Measurements from ENCODE around the gene OR5J2. TPM values are rescaled to one million over a fixed set of nuclear protein-coding genes. Genes with fewer than 3 reads are reported as not detected.

Gene OR5J2
- total RNA-seq: not detected in 2 replicates

DNA sequence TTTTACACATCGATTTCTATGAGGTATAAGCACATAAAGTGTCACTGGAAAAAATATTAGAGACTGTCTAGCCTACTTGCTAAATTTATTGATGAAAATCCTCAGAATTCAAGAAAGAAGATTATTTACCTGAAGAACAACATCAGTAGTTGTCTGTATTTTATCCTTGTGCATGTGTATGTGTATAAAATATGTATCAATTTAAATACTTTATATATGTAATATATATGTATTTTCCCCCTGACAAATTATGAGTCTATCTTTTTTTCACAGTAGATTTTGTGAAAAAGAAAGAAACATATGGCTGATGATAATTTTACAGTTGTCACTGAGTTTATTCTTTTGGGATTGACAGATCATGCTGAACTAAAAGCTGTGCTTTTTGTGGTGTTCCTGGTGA, at the start of gene OR5J2:
Gene OR5J2, plus strand, starts transcription at position 301 of the 400 bp plus-strand sequence. Its CDS starts 0 bp downstream, at position 301.

DNA sequence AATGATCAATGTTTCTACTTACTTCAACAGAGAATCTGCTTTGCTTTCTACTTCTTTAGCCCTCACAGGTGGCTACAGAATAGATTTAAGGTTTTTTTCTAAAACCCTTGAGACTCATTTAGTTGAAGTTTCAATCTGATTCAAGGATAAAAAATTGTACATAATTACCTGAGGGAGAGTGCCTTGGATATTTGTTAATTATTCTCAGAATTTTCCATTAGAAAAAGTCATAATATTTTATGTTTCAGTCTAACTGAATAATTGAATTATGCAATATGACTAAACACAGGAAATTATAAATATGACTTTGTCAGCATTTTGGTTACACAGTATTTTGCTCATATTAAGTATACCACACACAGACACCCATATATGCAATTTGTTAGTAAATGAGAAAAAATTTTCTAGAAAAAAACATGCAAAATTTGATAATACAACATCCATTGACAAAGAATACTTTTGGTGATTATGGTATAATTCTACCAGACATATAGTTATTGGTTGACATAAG, 36.2 kb upstream of the OR5J2 start, which contains the start of gene OR8J3:
Gene OR8J3, minus strand, starts transcription at position 51 of the 511 bp plus-strand sequence. CDS start 2,483 bp downstream, outside the sequence.

DNA sequence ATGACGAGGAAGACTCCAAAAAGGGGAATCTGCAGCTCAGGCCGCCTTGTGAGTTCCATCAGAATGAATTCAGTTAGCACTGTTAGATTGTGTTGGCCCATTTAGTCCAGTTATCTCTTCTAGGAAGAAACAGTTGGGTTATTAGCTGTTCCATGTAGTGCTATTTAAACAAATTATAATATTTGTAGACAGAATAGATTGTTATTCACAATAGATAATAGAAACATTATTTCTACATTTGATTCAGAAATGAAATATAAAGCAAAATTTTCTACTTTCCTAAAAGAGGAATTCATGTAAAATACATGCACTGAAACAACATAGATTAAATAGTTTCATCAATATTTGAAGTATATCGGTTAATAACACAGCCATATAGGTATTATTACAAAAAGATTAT, 16.2 kb upstream of the OR5J2 start, which contains the start of gene OR8K5:
Gene OR8K5, minus strand, starts transcription at position 101 of the 400 bp plus-strand sequence. Its CDS starts 0 bp downstream, at position 101.

Other genes starting within 250 kb of the OR5J2 start
- not detected in 2 replicates for gene OR5I1, start 240.2 kb upstream of the OR5J2 start, total RNA-seq
- gene OR10AG1, start 206.7 kb upstream of the OR5J2 start, total RNA-seq: not detected in 2 replicates
- not detected in 2 replicates for gene OR5F1, start 182.0 kb upstream of the OR5J2 start, total RNA-seq
- gene OR5AS1, start 149.0 kb upstream of the OR5J2 start, total RNA-seq: not detected in 2 replicates
- not detected in 2 replicates for gene OR8I2, start 83.3 kb upstream of the OR5J2 start, total RNA-seq
- not detected in 2 replicates for gene OR8H2, start 72.9 kb upstream of the OR5J2 start, total RNA-seq
- gene OR8H3, start 54.2 kb upstream of the OR5J2 start, total RNA-seq: not detected in 2 replicates
- gene OR8J3, start 36.4 kb upstream of the OR5J2 start, total RNA-seq: not detected in 2 replicates
- not detected in 2 replicates for gene OR8K5, start 16.3 kb upstream of the OR5J2 start, total RNA-seq
- gene OR5T2, start 57.6 kb downstream of the OR5J2 start, total RNA-seq: not detected in 2 replicates
- gene OR5T3, start 75.6 kb downstream of the OR5J2 start, total RNA-seq: not detected in 2 replicates
- not detected in 2 replicates for gene OR5T1, start 97.5 kb downstream of the OR5J2 start, total RNA-seq
- not detected in 2 replicates for gene OR8H1, start 115.6 kb downstream of the OR5J2 start, total RNA-seq
- gene OR8K3, start 138.5 kb downstream of the OR5J2 start, total RNA-seq: not detected in 2 replicates
- not detected in 2 replicates for gene OR8K1, start 169.4 kb downstream of the OR5J2 start, total RNA-seq
- gene OR8J1, start 177.7 kb downstream of the OR5J2 start, total RNA-seq: not detected in 2 replicates
- not detected in 2 replicates for gene OR8U1, start 199.0 kb downstream of the OR5J2 start, total RNA-seq
- not detected in 2 replicates for gene OR5AL1, start 236.1 kb downstream of the OR5J2 start, total RNA-seq